GM18520 (cell line): ENCODE measurements around the gene RNH1.
A peak's percentile ranks its signal among the peaks of the same experiment; 100 is the strongest.

ENCODE experiments used
- ATAC-seq: cut with Tn5 transposase; IDR thresholded peaks from one replicate; pipeline ENCODE4 v1.9.1; 2021; ENCODE audit not compliant: unreplicated experiment

Gene RNH1

GRCh38 chr11:537622-538430, 30.8 kb upstream of the RNH1 start:
- no peak for ATAC-seq

- peak; percentile 38 for ATAC-seq
These were observed 30.0 kb upstream of the RNH1 start, which contains the start of gene LRRC56 for GRCh38 chr11:536841-537621. Gene LRRC56, plus strand, starts transcription at chr11:537527. Its CDS starts 3,158 bp downstream, at chr11:540685.

- peak; percentile 64 for ATAC-seq
These were observed 28.7 kb upstream of the RNH1 start, which contains the start of gene HRAS for GRCh38 chr11:535519-536454. Gene HRAS, minus strand, starts transcription at chr11:535576.

DNA sequence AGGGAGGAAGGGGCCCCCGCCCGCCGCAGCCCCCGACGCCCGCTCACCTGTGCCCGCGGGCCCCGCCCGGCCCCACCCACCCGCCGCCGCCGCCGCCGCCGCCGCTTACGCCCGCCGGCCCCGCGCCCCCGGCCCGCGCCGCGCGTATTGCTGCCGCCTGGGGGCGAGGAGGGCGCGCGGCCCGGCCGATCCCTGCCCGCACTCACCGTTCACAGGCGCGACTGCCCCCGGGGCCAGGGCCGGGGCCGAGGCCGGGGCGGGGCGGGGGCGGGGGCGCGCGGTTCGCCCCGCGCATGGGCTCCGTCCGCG, 28.1 kb upstream of the RNH1 start:
- no peak for ATAC-seq

DNA sequence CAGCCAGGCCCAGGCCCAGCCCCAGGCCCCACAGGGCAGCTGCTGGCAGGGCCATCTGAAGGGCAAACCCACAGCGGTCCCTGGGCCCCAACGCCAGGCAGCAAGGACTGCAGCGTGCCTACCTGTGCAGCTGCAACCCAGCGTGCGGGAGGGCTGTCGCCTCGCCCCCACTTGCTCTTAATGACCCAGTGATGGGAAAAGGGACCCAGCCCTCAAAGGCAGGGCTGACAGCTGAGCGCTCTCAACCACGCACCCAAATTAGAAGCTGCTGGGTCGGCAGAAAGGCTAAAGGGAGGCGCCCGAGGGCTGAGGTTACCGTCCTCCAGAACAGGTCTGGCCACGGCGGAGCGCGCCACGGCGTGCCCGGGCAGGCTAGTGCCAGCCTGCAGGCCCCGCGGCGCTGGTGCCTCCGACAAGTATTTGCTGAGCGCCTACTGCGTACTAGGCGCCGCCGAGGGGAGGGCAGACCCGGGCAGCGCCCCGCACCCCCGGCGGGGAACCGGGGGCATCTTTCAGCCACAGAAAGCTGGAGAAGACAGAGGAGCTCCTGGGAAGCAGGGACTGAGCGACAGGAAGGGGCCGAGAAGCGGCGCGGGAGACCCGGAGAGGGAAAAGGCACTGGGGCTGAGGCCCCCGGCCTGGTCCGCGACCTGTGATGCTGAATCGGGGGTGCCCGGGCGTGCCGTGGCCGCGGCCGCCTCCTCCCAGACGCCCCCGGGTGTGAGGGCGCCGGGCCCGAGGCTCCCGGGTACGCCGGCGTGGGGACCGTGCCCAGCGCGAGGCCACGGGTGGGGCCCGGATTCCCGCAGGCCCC, 27.6 kb upstream of the RNH1 start:
- ATAC-seq = no peak

- ATAC-seq = no peak
These were observed 26.7 kb upstream of the RNH1 start for GRCh38 chr11:533586-534395.

- no peak for ATAC-seq
These were observed 26.0 kb upstream of the RNH1 start for GRCh38 chr11:532986-533585.

GRCh38 chr11:532527-532985, 25.5 kb upstream of the RNH1 start:
- ATAC-seq = no peak

DNA sequence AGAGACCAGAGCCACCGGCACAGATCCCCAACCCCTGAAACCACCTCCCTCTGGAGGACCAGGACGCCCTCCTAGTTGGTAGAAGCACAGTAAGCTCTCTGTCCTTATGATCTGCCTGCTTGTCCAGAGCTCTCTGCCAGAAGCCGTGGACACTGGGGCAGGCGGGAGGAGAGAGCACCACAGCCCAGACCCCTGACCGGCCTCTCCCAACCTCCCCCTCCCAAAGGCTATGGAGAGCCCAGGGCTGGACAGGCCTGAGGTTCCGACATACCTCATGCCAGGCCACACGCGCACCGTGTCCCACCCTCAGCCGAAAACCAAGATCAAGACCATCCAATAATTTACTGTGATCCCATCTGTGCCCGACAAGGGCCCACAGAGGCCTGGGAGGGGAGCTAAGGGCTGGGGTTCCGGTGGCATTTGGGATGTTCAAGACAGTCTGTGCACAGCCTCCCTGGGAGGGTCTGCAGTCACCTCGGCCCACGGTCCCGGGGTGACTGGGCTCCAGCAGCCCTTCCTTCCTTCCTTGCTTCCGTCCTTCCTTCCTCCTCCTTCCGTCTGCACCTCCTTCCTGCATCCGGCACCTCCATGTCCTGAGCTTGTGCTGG, 25.0 kb upstream of the RNH1 start:
- ATAC-seq = no peak

GRCh38 chr11:530960-531831, 24.2 kb upstream of the RNH1 start:
- no peak for ATAC-seq

DNA sequence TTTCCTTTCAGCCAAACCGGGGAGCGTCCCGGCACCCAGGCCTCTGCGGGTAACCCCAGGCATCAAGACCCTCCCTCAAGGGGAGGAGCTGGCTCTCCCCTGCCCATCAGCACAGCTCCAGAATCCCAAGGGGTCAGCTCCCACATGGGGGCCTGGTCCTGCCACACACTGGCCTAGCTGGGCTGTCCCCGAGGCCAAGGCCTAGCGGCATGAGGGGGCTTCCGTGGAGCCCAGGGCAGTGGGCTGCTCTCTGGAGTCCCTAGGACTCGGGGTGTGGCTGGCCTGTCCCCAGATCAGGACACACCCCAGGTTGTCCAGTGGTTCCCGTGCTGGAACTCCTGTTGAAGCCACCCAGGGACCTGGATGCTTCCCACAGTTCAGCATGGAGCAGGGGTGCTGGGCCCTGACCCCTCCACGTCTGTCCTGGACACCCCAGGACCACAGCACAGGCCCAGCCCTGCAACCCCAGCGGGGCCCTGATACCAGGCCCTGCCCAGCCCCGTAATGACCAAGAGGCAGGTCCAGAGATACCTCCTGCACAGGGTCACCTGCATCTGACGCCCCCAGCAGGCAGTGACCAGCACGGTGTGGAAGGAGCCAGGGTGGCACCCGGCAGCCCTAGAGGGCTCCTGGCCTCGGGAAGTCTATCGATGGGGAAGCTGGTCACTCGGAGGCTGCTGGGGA, 22.8 kb upstream of the RNH1 start:
- ATAC-seq = no peak

- ATAC-seq = no peak
These were observed 22.0 kb upstream of the RNH1 start for GRCh38 chr11:528815-529727.

- ATAC-seq = no peak
These were observed 21.2 kb upstream of the RNH1 start for GRCh38 chr11:528166-528814.

DNA sequence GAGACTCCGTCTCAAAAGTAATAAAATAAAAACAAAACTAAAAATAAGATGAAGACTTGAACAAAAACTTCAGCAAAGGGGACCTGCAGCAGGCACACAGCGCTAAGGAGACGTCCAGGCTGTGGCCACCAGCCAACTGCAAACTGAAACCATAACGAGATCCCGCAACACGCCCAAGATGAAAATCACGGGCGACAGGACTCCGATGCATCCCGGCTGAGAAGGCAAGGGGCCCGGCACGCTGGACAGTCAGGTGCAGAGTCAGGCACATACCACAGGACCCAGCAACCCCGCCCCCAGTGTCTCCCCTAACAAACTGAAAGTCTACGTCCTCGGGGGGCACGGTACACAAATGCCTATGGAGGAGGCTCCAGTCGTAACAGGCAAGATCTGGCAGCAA, 19.1 kb upstream of the RNH1 start:
- ATAC-seq = no peak

- no peak for ATAC-seq
These were observed 14.2 kb upstream of the RNH1 start for GRCh38 chr11:521177-521688.
